Measurements from ENCODE around the gene PLCD3.

- no peak for TF ChIP-seq CTCF (IDR thresholded peaks at IDR 0.05)
- peak; percentile 14 for TF ChIP-seq POLR2AphosphoS5 (IDR thresholded peaks at IDR 0.05)
- no peak for TF ChIP-seq POLR2A (IDR thresholded peaks at IDR 0.05)
Measured at GRCh38 chr17:45127548-45128300, 4.6 kb downstream of the PLCD3 start.

All from gastroesophageal sphincter (tissue), 3 donors.